SKM-1 treated with dmso at 0.1 percent for 144 hours (cell line): ENCODE data around the gene IGFBPL1.

Source experiments
- DNase-seq: peaks from one replicate; lab custom pipeline; 2025; ENCODE audit not compliant: unreplicated experiment; lab: John Stamatoyannopoulos, UW

The IGFBPL1 gene

DNA sequence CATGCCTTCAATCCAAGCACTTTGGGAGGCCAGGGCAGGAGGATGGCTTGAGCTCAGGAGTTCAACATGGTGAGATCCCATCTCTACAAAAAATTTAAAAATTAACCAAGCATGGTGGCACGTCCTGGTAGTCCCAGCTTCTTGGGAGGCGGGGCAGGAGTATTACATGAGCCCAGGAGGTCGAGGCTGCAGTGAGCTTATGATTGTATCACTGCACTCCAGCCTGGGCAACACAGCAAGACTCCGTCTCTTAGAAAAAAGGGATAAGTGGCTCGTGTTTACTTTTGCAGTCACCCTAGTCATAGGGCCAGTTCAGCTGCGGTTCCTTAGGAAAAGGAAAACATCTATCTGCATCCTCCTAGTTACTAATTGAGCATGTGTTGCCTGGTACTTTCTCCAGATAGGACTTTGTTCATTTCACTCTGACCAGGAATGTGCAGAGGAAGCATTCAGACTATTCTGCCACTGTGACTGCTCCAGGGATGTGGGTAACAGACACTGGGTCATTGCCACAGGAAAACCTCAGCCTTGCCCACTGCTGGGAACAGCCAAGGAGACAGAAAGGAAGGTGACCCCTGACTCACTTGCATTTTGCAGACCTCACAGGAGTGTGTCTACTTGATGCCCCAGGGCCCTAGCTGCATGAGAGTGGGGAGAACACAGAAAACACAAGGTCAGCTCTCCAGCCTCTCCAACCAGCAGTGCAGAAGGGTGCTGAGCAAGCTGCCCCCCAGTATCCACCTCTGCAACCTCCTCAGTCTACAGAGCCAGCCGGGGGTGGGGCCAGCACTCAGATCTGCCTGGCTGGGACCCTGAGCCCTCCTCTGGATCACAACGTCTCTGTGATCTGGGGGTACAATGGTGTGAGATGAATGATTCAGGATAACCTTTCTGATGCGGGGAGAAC is 65.6 kb downstream of the IGFBPL1 start:
- DNase-seq = no peak

DNA sequence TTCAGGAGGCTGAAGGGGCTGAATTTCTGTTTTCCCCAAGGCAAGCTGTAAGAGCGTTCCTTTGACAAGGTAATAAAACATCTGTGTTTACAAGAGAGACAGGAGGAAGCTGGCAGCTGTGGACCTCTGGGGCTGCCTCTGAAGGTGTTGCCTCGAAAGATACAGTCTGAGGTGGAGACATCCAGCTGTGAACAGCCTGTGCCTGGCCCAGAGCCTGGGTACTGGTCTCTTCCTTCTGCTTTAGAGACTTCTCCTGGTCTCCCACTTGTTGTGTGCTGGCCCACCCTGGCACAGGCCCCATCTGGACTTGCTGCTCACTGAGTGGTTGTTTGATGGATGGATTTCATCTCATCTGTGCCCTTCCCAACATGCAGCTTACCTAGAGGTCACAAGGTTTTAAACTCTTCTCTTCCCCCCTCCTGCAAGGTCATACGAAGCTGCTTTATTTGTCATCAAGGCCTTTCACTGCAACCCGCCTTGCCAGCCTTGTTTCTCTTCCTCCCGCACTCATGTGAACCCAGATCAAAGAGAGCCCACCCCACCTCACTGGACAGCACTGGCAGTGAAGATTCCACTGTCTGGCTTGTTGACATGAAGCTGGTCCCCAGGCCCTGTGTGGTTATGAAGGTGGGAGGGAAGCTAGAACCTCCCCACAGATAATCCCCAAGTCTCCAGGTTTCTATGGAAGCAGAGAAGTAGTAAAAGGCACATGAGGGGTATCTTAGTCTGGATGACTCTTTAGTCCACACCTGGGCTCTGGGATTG is 66.7 kb downstream of the IGFBPL1 start:
- DNase-seq = no peak

DNA sequence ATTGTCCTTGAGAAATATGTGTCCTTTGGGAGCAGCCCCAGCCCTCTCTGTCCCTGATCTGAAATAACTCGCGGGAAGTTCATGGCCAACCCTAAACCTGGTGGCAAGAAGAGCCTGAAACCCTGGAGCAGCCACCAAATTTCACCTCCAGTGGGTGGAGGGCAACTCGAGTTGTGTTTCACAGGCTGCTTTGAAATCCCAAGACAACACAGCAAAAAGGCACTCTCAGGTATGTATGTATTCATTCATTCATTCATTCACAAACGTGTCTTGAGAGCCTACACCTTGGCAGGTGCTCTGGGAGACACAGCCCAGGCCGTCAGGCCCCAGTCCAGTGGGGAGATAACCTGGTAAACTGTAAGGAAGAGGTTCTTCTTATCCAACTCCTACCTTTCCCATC is 67.4 kb downstream of the IGFBPL1 start:
- DNase-seq = no peak
